Small intestine (tissue), 7 donors: ENCODE data around the gene CHST8. TPM values are rescaled to one million over a fixed set of nuclear protein-coding genes. Genes with fewer than 3 reads are reported as not detected.

Experiments used
- DNase-seq, 2 donors: peaks; one replicate each; pipeline versions ENCODE4 v3.0.0 to v3.0.0-alpha.2; 2013
- FAIRE-seq: peaks from 2 replicates; lab custom pipeline; 2012; peaks lifted over from hg19 to GRCh38; lab: Jason Lieb, UNC
- H3K27ac ChIP-seq, 3 donors: one replicate each; pipeline ENCODE4 v1.5.1; 2013; ENCODE audit warnings: low read length in 2 of 3, mild to moderate bottlenecking in 2 of 3, control low read depth in 1 of 3, inconsistent platforms in 1 of 3, low read depth in 1 of 3, moderate library complexity in 1 of 3
- H3K27me3 ChIP-seq, 3 donors: one replicate each; pipeline ENCODE4 v1.6.1; 2013; ENCODE audit warnings: low read length in 3 of 3, inconsistent platforms in 1 of 3; ENCODE audit not compliant: control insufficient read depth in 3 of 3, insufficient read depth in 3 of 3
- H3K36me3 ChIP-seq, 3 donors: one replicate each; pipeline ENCODE4 v1.6.1; 2013; ENCODE audit warnings: low read length in 3 of 3, inconsistent platforms in 1 of 3, low read depth in 1 of 3, mild to moderate bottlenecking in 1 of 3, moderate library complexity in 1 of 3; ENCODE audit not compliant: control insufficient read depth in 3 of 3, insufficient read depth in 2 of 3
- H3K4me1 ChIP-seq, 3 donors: one replicate each; pipeline ENCODE4 v1.6.1; 2013; ENCODE audit warnings: low read length in 2 of 3, inconsistent platforms in 1 of 3, low read depth in 1 of 3, mild to moderate bottlenecking in 1 of 3, moderate library complexity in 1 of 3; ENCODE audit not compliant: control insufficient read depth in 3 of 3, insufficient read depth in 2 of 3
- H3K4me3 ChIP-seq, 3 donors: one replicate each; pipeline ENCODE4 v1.5.1; 2013; ENCODE audit warnings: low read length in 3 of 3, control low read depth in 1 of 3, inconsistent platforms in 1 of 3, low read depth in 1 of 3, mild to moderate bottlenecking in 1 of 3, moderate library complexity in 1 of 3
- H3K9me3 ChIP-seq, 2 donors: one replicate each; pipeline ENCODE4 v1.6.1; 2013; ENCODE audit warnings: low read depth in 1 of 2, low read length in 1 of 2; ENCODE audit not compliant: control insufficient read depth in 2 of 2, insufficient read depth in 1 of 2
- WGBS, 3 donors: extraction: QIAGEN DNeasy Blood & Tissue Kit; methylation state at CpG; one replicate each; pipeline ENCODE4 v1.1.7; 2013; 5-methylcytosine and 5-hydroxymethylcytosine counted together
- polyA plus RNA-seq, 4 donors: library from polyadenylated mRNA; stranded (reverse) in 3 of 4; unstranded in 1 of 4; fragments of 200-250 nt in 3 of 4; fragments of 120-200 nt in 1 of 4; gene quantifications; one replicate each; pipeline versions ENCODE4 v1.2.1 to v1.2.3, GENCODE V29; 2013
- donor health status: healthy with polysubstance abuse.
- donor health status: control.
- donor health status: control.
- donor health status: Bipolar disorder and iron deficiency.
- donor health status: healthy.

CHST8 gene
- polyA plus RNA-seq, 4 donors, result 0.21 to 0.54 TPM; not detected in 2

- WGBS, 3 donors, result 7 to 12% (median 11%) methylated on average over 54 to 61 of the region's 61 CpGs
- Histone ChIP-seq H3K27ac (peak overlapping the region in 2 of 3 donors; percentile 38 to 83), H3K36me3 (peaks cover 0 to 31% (median 4%) of the 10 kb centered on the region in 3 donors), H3K9me3 (no peaks in the 10 kb centered on the region), H3K4me1 (peaks cover 0 to 11% (median 3%) of the 10 kb centered on the region in 3 donors), H3K4me3 (peak overlapping the region; percentile 51 to 79 (median 60)), H3K27me3 (peaks cover 0 to 6% (median 3%) of the 10 kb centered on the region in 3 donors)
- DNase-seq (peak; percentile 30 to 75), FAIRE-seq (no peak)
These were observed 176.3 kb downstream of the CHST8 start for GRCh38 chr19:33797802-33798671.

DNA sequence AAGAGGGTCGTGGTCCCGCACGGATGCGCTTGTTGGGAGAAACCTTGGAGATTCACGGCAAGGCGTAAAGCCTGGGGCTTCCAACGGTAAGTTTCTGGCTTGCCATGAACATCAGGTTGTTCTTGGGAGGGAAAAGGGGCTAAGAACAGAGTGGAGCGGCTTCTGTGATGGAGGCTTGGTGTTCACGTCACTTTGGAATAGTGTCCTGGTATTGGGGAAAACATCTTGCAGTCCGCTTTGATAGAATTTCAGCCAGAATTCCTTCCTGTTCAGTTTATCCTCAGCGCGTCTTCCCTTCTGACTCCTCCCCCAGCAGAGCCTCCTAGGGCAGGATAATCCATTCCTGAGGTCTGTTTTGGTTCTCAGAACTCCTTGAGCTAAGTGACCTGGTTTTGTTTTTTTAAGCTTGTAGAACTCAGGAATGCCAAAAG lies 176.9 kb downstream of the CHST8 start:
- Histone ChIP-seq H3K4me3 (peak overlapping the region in 2 of 3 donors; percentile 8 to 48), H3K36me3 (peaks cover 0 to 37% (median 4%) of the 10 kb centered on the region in 3 donors), H3K9me3 (no peaks in the 10 kb centered on the region), H3K27ac (peak overlapping the region in 2 of 3 donors; percentile 38 to 66), H3K4me1 (peaks cover 0 to 13% (median 3%) of the 10 kb centered on the region in 3 donors), H3K27me3 (peaks cover 0 to 6% (median 2%) of the 10 kb centered on the region in 3 donors)
- FAIRE-seq (no peak), DNase-seq (no peak)
- 52 to 71% (median 56%) methylated on average over 12 of the region's 12 CpGs for WGBS, 3 donors

- H3K4me1 ChIP-seq, result peaks cover under 1 to 17% (median 3%) of the 10 kb centered on the region in 3 donors
- no peak overlapping the region for H3K27ac ChIP-seq
- WGBS, 3 donors, result 72 to 82% (median 80%) methylated on average over 5 of the region's 5 CpGs
- H3K9me3 ChIP-seq, result no peaks in the 10 kb centered on the region
- FAIRE-seq, result no peak
- no peak overlapping the region for H3K4me3 ChIP-seq
- DNase-seq, result no peak
- H3K36me3 ChIP-seq, result peaks cover 0 to 45% (median 4%) of the 10 kb centered on the region in 3 donors
- peaks cover 0 to 3% (median 2%) of the 10 kb centered on the region in 3 donors for H3K27me3 ChIP-seq
These were observed 177.7 kb downstream of the CHST8 start for GRCh38 chr19:33799476-33799875.

DNA sequence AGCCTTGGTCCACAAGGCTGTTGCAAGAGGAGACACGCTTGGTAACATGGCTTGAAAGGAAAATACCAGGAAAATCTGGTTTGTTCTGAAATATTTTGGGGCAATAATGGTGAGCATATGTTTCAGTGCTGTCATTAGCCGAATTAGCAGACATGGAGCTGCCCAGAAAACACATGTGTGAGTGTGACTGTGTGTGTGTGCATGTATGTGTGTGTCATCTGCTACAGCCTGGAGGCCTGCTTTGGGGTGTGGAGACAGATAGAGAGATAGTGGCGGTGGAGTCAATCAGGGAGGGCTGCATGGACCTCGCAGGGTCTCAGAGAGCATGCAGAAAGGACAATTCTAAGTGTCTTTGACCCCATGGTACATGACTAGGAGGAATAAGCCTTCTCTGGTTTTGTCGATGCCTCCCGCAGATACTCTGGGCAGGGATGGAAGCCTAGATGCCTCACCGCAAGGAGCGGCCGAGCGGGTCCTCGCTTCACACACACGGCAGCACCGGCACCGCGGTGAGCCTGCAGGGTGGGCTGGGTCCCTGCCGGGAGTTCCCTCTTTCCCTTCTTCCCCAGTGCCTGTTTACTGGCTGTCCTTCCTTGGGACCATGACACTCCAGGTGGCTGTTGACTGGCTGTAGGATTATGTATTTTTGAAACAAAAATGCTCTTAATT lies 178.4 kb downstream of the CHST8 start:
- no peak overlapping the region for H3K4me3 ChIP-seq
- peaks cover 3 to 17% (median 4%) of the 10 kb centered on the region in 3 donors for H3K4me1 ChIP-seq
- peaks cover 0 to 51% (median 4%) of the 10 kb centered on the region in 3 donors for H3K36me3 ChIP-seq
- WGBS, 3 donors, result 91 to 95% (median 92%) methylated on average over 16 of the region's 16 CpGs
- no peaks in the 10 kb centered on the region for H3K9me3 ChIP-seq
- FAIRE-seq, result no peak
- no peak overlapping the region for H3K27ac ChIP-seq
- no peaks in the 10 kb centered on the region for H3K27me3 ChIP-seq
- DNase-seq, result no peak

- Histone ChIP-seq H3K27ac (no peak overlapping the region), H3K36me3 (peaks cover 0 to 64% (median 4%) of the 10 kb centered on the region in 3 donors), H3K9me3 (no peaks in the 10 kb centered on the region), H3K4me3 (no peak overlapping the region), H3K27me3 (no peaks in the 10 kb centered on the region), H3K4me1 (peaks cover 3 to 17% (median 4%) of the 10 kb centered on the region in 3 donors)
- WGBS, 3 donors, result 91 to 96% (median 93%) methylated on average over 5 of the region's 5 CpGs
- no peak for DNase-seq
- no peak for FAIRE-seq
These were observed 179.7 kb downstream of the CHST8 start for GRCh38 chr19:33801411-33801810.

GRCh38 chr19:33802001-33802400 lies 180.2 kb downstream of the CHST8 start:
- H3K9me3 ChIP-seq, result no peaks in the 10 kb centered on the region
- H3K27me3 ChIP-seq, result no peaks in the 10 kb centered on the region
- FAIRE-seq (no peak), DNase-seq (no peak)
- H3K36me3 ChIP-seq, result peaks cover 0 to 70% (median 4%) of the 10 kb centered on the region in 3 donors
- 84 to 90% (median 86%) methylated on average over 10 of the region's 10 CpGs for WGBS, 3 donors
- H3K4me1 ChIP-seq, result peaks cover 3 to 17% (median 4%) of the 10 kb centered on the region in 3 donors
- no peak overlapping the region for H3K27ac ChIP-seq
- H3K4me3 ChIP-seq, result no peak overlapping the region

DNA sequence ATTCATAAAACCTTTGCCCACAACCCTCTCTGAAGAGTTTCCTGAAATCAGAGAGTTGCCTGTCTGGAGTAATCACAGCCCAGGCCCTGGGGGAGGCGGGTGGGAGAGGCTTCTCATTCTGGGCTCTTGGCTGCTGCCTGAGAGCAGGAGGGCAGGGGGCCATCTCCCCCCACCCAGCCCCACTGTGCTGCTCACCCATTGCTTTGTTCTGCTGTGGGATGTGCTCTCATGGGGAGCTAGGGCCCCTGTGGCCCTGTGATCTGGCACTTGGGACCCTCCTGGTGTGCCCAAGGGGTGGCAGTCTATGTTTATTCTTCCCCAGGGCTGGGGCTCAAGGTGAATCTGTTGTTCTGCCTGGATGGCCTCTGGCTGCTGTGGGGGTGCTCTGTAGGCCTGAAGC lies 181.0 kb downstream of the CHST8 start:
- H3K27me3 ChIP-seq, result no peaks in the 10 kb centered on the region
- WGBS, 3 donors, result 62 to 93% (median 85%) methylated on average over 1 of the region's 1 CpG
- DNase-seq (no peak), FAIRE-seq (no peak)
- H3K4me3 ChIP-seq, result no peak overlapping the region
- H3K36me3 ChIP-seq, result peaks cover 0 to 77% (median 4%) of the 10 kb centered on the region in 3 donors
- H3K4me1 ChIP-seq, result peaks cover 3 to 17% (median 4%) of the 10 kb centered on the region in 3 donors
- H3K27ac ChIP-seq, result no peak overlapping the region
- H3K9me3 ChIP-seq, result no peaks in the 10 kb centered on the region

GRCh38 chr19:33803383-33803782 lies 181.6 kb downstream of the CHST8 start:
- 84 to 91% (median 86%) methylated on average over 9 of the region's 9 CpGs for whole genome bisulfite sequencing, 3 donors
- H3K36me3 ChIP-seq, result peaks cover 0 to 83% (median 4%) of the 10 kb centered on the region in 3 donors

More at GRCh38 chr19:33803383-33803782, 181.6 kb downstream of the CHST8 start:
- no peak for DNase-seq
- no peaks in the 10 kb centered on the region for H3K27me3 ChIP-seq
- no peak for FAIRE-seq
- no peak overlapping the region for H3K4me3 ChIP-seq
- H3K27ac ChIP-seq, result peak overlapping the region in 1 of 3 donors; percentile 80
- H3K4me1 ChIP-seq, result peaks cover 3 to 15% (median 4%) of the 10 kb centered on the region in 3 donors
- no peaks in the 10 kb centered on the region for H3K9me3 ChIP-seq
